ENCODE data around the gene TFF3. TPM values are rescaled to one million over a fixed set of nuclear protein-coding genes. Genes with fewer than 3 reads are reported as not detected.

TFF3 gene
- total and polyA plus RNA-seq, 10 donors, result 28.9 to 123 (median 72.7) TPM

- intact Hi-C loops (cut with DNase I; ENCODE audit: low total_unique reads), result no loop called here
Observed at GRCh38 chr21:42340187-42341050, 25.2 kb upstream of the TFF3 start.

GRCh38 chr21:42338729-42339715 is 23.8 kb upstream of the TFF3 start:
- peak; percentile 12 for DNase-seq
- Histone ChIP-seq H3K9me3 (no peaks in the 10 kb centered on the region), H3K4me1 (peaks cover 0 to 14% (median 9%) of the 10 kb centered on the region in 6 donors), H3K27me3 (replicated peaks in 1 of 7) (peaks cover 0 to 18% (median 0%) of the 10 kb centered on the region in 7 donors), H3K27ac (no peak overlapping the region), H3K4me3 (no peak overlapping the region), H3K36me3 (no peaks in the 10 kb centered on the region)
- intact Hi-C loops (cut with DNase I; ENCODE audit: low total_unique reads), result no loop called here
- WGBS, 5 donors, result 81 to 92% (median 85%) methylated on average over 14 to 17 of the region's 17 CpGs
- TF ChIP-seq POLR2AphosphoS5 (IDR thresholded peaks at IDR 0.05), result no peak
- TF ChIP-seq POLR2A (IDR thresholded peaks at IDR 0.05), result no peak

More at GRCh38 chr21:42340187-42341050, 25.2 kb upstream of the TFF3 start:
- H3K4me1 ChIP-seq, result peaks cover 0 to 14% (median 9%) of the 10 kb centered on the region in 6 donors
- DNase-seq, result peak; percentile 34
- no peak overlapping the region for H3K27ac ChIP-seq
- TF ChIP-seq CTCF (IDR thresholded peaks at IDR 0.05 in 8 of 11, conservative IDR thresholded peaks at IDR 0.05 in 3 of 11) (no peak), POLR2AphosphoS5 (IDR thresholded peaks at IDR 0.05) (no peak), POLR2A (IDR thresholded peaks at IDR 0.05) (no peak)
- H3K9me3 ChIP-seq, result no peaks in the 10 kb centered on the region
- H3K4me3 ChIP-seq, result no peak overlapping the region
- H3K27me3 ChIP-seq (replicated peaks in 1 of 7), result peaks cover 0 to 6% (median 0%) of the 10 kb centered on the region in 7 donors
- 83 to 90% (median 88%) methylated on average over 24 of the region's 24 CpGs for WGBS, 5 donors
- H3K36me3 ChIP-seq, result no peaks in the 10 kb centered on the region

GRCh38 chr21:42337830-42338728 is 22.9 kb upstream of the TFF3 start:
- H3K27ac ChIP-seq, result peak overlapping the region in 1 of 8 donors; percentile 33
- peaks cover 0 to 14% (median 9%) of the 10 kb centered on the region in 6 donors for H3K4me1 ChIP-seq
- intact Hi-C loops (cut with DNase I; ENCODE audit: low total_unique reads), result no loop called here
- DNase-seq, result peak; percentile 91
- TF ChIP-seq POLR2A (IDR thresholded peaks at IDR 0.05) (no peak), CTCF (IDR thresholded peaks at IDR 0.05 in 8 of 11, conservative IDR thresholded peaks at IDR 0.05 in 3 of 11) (peak; percentile 49 to 86 (median 75)), POLR2AphosphoS5 (IDR thresholded peaks at IDR 0.05) (peak; percentile 10 to 66 (median 26))
- H3K4me3 ChIP-seq, result no peak overlapping the region
- WGBS, 5 donors, result 48 to 53% (median 51%) methylated on average over 19 to 23 of the region's 23 CpGs
- peaks cover 0 to 18% (median 4%) of the 10 kb centered on the region in 7 donors for H3K27me3 ChIP-seq (replicated peaks in 1 of 7)
- H3K9me3 ChIP-seq, result no peaks in the 10 kb centered on the region
- H3K36me3 ChIP-seq, result no peaks in the 10 kb centered on the region

- WGBS, 5 donors, result 89 to 97% (median 90%) methylated on average over 4 of the region's 4 CpGs
- TF ChIP-seq POLR2AphosphoS5 (IDR thresholded peaks at IDR 0.05), result no peak
- no peak for TF ChIP-seq CTCF (IDR thresholded peaks at IDR 0.05 in 8 of 11, conservative IDR thresholded peaks at IDR 0.05 in 3 of 11)
- no peak for TF ChIP-seq POLR2A (IDR thresholded peaks at IDR 0.05)
- no peaks in the 10 kb centered on the region for H3K36me3 ChIP-seq
- peaks cover 0 to 14% (median 9%) of the 10 kb centered on the region in 6 donors for H3K4me1 ChIP-seq
- intact Hi-C loops (cut with DNase I; ENCODE audit: low total_unique reads), result no loop called here
- H3K27me3 ChIP-seq (replicated peaks in 1 of 7), result peaks cover 0 to 24% (median 4%) of the 10 kb centered on the region in 7 donors
- DNase-seq, result no peak
- no peak overlapping the region for H3K4me3 ChIP-seq
- H3K9me3 ChIP-seq, result peaks cover 0 to 5% (median 1%) of the 10 kb centered on the region in 8 donors
- H3K27ac ChIP-seq, result no peak overlapping the region
Observed at GRCh38 chr21:42337276-42337675, 22.1 kb upstream of the TFF3 start.

Measured in spleen (tissue), 11 donors.